ENCODE data around the gene BCKDHA.

Gene BCKDHA

DNA sequence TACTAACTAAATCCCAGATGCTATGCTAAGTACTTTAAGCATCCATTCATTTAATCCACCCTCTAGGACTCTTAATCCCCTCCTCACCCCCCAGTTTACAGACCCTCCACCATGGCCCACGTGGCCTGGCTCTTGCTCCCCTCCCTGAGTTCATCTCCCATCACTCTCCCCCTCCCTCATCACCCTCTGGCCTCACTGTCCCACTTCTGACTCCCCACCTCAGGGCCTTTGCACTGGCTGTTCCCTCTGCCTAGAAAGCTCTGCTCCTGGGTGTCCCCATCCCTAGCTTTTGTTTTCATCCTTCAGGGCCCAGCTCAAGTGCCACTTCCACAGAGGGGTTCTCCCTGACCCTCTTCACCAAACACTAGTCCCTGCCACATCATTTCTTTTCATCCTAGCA, 37.9 kb upstream of the BCKDHA start:
- no peak overlapping the region for H3K4me3 ChIP-seq (ENCODE audit: low read depth, low read length)
- TF ChIP-seq, protein P1, sequence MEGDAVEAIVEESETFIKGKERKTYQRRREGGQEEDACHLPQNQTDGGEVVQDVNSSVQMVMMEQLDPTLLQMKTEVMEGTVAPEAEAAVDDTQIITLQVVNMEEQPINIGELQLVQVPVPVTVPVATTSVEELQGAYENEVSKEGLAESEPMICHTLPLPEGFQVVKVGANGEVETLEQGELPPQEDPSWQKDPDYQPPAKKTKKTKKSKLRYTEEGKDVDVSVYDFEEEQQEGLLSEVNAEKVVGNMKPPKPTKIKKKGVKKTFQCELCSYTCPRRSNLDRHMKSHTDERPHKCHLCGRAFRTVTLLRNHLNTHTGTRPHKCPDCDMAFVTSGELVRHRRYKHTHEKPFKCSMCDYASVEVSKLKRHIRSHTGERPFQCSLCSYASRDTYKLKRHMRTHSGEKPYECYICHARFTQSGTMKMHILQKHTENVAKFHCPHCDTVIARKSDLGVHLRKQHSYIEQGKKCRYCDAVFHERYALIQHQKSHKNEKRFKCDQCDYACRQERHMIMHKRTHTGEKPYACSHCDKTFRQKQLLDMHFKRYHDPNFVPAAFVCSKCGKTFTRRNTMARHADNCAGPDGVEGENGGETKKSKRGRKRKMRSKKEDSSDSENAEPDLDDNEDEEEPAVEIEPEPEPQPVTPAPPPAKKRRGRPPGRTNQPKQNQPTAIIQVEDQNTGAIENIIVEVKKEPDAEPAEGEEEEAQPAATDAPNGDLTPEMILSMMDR (conservative IDR thresholded peaks at IDR 0.05; ENCODE audit: low read depth, low read length): no peak
- DNase-seq (ENCODE audit: low read depth): no peak

DNA sequence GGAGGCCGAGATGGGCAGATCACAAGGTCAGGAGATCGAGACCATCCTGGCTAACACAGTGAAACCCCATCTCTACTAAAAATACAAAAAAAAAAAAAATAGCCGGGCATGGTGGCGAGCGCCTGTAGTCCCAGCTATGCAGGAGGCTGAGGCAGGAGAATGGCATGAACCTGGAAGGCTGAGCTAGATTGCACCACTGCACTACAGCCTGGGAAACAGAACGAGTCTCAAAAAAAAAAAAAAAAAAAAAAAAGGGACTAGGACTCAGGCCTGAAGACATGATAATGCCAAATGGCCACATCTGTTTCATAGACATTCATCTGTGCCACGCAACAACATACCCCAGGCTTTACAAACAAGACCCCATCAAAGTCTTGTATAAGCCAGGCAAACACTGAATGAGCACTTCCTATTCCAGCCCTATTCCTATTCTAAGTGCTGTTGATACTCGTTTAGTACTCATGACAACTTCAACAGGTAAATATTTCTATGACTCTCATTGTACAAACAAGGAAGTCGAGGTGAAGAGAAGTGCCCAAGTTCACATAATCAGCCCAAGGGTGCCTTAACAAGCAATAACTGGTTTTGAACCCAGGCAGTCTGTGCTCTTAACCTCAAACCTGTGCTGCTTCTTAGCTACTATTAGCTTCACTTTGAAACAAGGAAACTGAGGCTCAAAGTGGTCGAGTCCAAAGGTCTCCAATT, 35.3 kb upstream of the BCKDHA start:
- no peak for DNase-seq (ENCODE audit: low read depth)
- TF ChIP-seq, protein P1 (conservative IDR thresholded peaks at IDR 0.05; ENCODE audit: low read depth, low read length): no peak
- H3K4me3 ChIP-seq (ENCODE audit: low read depth, low read length): no peak overlapping the region

DNA sequence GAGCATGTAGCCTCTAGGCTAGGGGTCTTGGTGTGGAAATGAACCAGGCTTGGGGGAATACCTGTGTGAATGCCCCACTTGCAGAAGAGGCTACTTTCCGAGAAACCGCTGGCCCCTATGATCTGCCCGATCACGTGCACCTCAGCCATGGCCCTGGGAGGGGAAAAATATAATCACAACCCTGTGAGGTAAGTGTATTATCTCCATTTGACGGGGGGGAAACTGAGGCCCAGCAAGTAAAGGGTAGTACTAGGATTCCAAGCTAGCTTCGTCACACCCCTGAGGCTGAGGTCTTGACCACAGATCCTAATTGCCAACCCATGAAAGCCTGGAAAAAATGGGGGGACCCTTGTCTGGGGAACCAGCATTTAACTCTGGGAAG, 34.3 kb upstream of the BCKDHA start:
- peak overlapping the region; percentile 93 for H3K4me3 ChIP-seq (ENCODE audit: low read depth, low read length)
- no peak for DNase-seq (ENCODE audit: low read depth)
- TF ChIP-seq, protein P1 (conservative IDR thresholded peaks at IDR 0.05; ENCODE audit: low read depth, low read length): no peak

DNA sequence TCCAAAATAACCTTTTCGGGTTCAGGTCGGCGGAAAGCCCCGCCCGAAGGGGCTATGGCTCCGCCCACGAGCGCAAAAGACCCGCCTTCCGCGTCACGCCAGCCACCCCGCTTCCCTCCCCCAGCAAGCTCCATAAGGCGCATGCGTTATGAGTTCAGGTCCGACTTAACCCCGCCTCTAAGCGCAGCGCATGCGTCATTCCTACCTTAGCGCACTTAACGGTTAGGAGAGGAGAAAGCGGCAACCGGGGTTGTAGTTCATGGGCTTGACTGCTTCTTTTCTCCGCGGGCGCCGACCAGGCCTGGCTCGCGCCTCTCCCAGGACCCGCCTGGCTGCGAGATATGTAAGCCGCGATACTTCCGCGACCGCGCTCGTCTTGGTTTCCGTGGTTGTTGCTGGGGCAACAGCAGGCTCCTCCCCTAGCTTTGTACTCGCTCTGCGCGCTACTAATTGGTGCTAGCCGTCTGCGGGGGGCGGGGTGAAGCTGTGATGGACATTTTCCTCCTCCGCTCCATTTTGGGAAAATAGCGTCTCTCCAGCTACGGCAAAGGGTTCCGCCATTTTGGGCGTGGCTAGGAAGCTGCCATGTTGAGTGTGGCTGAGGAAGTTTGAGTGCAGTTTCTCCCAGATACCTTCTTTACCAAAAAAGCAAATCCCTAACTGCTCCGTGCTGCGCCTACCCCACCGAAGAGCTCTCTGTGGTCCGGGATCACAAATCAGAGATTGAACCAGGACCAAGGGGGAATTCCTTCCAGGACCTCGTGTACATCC, 33.7 kb upstream of the BCKDHA start, which contains the start of gene B9D2:
B9D2 (minus strand) TSS at position 397 of the 771 bp plus-strand sequence. CDS start 630 bp downstream, outside the sequence.
- peak within 1 kb of the TSS; percentile 93 for H3K4me3 ChIP-seq (ENCODE audit: low read depth, low read length)
- TF ChIP-seq, protein P1 (conservative IDR thresholded peaks at IDR 0.05; ENCODE audit: low read depth, low read length): no peak
- DNase-seq (ENCODE audit: low read depth): peak; percentile 99

DNA sequence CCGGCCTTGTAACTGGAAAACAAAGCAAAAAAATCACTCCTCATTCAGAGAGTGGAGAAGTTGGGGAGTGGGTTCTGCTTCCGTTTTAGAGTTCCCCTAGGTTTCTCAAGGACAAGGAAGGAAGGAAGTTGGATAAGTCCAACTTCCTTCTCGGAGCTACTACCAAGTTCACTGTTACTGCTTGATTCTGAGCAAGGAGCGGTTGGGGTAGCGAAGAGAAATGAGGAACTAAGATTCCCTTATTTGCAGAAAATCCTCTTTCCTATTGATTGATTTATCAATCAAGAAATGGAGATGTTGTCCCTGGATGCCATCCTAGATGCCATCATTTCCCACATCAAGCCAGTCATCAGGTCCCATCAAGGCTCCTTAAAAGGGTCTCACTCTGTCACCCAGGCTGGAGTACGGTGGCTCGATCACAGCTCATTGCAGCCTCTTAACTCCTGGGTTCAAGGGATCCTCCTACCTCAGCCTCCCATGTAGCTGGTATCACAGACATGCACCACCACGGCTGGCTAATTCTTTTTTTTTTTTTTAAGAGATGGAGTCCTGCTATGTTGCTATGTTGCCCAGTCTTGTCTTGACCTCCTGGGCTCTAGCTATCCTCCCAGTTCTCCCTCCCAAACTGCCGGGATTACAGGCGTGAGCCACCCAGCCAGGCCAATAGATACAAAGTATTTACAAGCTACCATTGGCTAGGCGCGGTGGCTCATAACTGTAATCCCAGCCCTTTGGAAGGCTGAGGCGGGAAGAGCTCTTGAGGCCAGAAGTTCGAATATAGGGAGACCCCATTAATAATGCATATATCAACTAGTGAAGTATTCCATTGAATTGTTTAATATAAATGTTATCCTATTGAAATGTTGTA, 32.9 kb upstream of the BCKDHA start:
- H3K4me3 ChIP-seq (ENCODE audit: low read depth, low read length): peak overlapping the region; percentile 93
- TF ChIP-seq, protein P1 (conservative IDR thresholded peaks at IDR 0.05; ENCODE audit: low read depth, low read length): no peak
- DNase-seq (ENCODE audit: low read depth): peak; percentile 29

- no peak overlapping the region for H3K4me3 ChIP-seq (ENCODE audit: low read depth, low read length)
- TF ChIP-seq, protein P1 (conservative IDR thresholded peaks at IDR 0.05; ENCODE audit: low read depth, low read length): peak; percentile 18
- DNase-seq (ENCODE audit: low read depth): no peak
These were observed 31.5 kb upstream of the BCKDHA start for GRCh38 chr19:41366089-41366488.
